ENCODE results near the gene PHF21A.

DNA sequence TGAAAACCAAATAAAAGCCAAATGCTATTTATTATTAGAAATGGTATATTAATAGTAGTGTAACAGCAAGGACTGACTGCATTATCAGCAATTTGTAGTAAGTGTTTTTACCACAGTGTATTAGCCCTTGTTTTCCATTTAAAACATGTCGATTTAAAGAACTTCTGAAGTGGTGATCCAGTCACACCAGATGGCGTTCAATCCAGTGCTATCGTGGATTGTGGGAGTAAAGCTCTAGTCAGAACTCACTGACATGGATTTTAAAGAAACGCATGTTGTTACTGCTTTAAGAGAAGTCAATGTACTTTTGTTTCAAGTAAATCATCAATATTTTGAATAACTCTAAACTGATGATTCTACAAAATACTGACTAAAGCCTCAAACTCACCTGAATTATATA is 147.7 kb downstream of the PHF21A start:
- no peak for TF ChIP-seq CTCF (IDR thresholded peaks at IDR 0.05; ENCODE audit: insufficient read depth, low read length, poor library complexity, severe bottlenecking)
- no peak for TF ChIP-seq EZH2phosphoT487 (conservative IDR thresholded peaks at IDR 0.05; ENCODE audit: low read length)
